HTERT RPE-1 (cell line): ENCODE results near the gene RNASEH2C.
"Not testable (repeated sequence)": the region's sequence is repeated elsewhere in the genome, so short reads cannot be mapped to it uniquely, and the experiment has no call there.

Source experiments
- in situ Hi-C: fragments of 300-500 bp; cut with MboI; formaldehyde crosslinking; loops from 4 replicates; pipeline ENCODE4 v1.14.3; 2020; ENCODE audit warnings: low sequenced_read_pairs

RNASEH2C gene

DNA sequence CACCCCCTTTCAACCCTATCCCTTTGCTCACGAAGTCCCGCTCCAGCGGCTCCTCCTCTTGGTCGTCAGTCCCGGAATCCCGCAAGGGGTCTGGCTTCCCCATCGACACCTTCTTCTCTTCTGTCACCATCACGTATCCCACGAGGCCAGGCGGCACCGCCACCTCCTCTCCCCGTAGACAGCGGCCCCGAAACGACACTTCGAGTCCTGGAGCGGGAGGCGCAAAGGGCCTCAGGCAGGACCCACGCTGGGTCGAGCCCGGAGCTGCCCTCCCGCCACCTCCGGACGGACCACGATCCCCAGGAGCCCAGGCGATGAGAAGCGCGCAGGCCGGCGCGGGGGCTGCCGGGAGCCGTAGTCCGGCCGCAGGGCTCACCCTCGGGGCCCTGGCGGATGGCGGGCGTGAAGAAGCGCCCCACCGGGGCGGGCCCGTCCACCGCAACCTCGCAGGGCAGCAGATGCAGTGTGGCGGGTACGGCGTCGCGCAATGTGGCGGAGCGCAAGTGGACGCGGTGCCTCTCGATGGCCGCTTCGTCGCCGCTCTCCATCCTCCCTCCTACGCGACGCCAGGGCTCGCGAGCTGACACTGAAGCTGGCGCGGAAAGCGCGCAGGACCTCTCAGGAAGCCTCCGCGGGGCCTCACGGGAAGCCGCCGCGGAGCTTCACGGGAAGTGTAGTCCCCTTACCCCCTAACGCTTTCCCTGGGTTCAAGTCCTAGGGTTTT is at the start of gene RNASEH2C:
Gene RNASEH2C, minus strand, starts transcription at position 588 of the 724 bp plus-strand sequence. Its CDS starts 40 bp downstream, at position 548.
- in situ Hi-C loops = no loop called here

DNA sequence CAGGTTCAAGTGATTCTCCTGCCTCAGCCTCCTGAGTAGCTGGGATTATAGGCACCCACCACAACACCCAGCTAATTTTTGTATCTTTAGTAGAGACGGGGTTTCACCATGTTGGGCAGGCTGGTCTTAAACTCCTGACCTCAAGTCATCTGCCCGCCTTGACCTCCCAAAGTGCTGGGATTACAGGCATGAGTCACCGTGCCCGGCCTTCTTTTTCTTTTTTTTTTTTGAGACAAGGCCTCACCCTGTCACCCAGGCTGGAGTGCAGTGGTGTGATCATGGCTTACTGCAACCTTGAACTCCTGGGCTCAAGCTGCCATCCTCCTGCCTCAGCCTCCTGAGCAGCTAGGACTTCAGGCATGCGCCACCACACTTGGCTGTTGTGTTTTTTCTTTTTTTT is 47.2 kb upstream of the RNASEH2C start:
- in situ Hi-C loops = not testable (repeated sequence)

DNA sequence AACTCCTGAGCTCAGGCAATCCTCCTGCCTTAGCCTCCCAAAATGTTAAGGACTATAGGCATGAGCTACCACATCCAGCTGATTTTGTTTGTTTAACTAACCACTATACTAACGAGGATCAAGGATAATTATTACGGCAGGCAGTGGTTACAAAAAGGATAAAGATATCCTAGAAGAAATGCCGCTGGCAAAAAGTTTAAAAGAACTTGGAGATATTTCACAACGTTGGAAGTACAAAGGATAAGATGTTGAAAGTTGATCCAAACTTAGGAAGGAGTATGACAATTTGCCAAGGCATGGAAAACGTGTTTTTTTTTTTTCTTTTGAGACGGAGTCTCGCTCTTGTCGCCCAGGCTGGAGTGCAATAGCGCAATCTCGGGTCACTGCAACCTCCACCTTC is 46.8 kb upstream of the RNASEH2C start:
- in situ Hi-C loops = no loop called here

DNA sequence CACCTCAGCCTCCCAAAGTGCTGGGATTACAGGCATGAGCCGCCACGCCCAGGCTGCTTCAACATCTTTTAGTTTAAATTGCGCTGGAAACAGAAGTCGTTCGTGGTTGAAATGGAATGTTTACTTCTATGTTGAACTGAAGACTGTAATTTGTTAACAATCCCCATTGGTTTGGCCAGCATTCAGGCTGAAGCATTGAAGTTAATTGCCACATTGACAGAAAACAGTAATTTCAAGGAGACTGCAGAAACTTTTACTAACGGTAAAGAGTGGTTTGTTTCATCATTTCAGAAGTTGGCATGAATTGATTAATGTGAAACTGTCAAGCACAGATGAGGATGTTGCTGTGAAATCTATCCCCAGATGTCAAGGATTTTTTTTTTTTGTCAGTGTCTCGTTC is 45.9 kb upstream of the RNASEH2C start:
- in situ Hi-C loops = no loop called here

DNA sequence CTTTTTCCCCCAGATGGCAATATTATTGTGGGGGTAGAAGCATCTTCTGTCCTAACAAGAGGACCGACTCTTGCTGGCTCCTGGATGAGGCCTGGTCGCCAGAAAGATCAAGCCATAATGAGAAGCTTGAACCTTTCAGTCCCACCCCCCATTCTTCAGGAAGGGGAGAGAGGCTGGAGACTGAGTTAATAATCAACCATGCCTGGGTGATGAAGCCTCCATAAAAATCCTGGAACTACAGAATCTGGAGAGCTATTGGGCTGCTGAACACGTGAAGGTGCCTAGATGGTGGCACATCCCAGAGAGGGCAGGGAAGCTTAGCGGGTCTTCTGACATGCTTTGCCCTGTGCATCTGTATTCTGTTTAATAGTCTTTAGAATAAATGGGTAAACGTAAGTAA is 43.8 kb upstream of the RNASEH2C start:
- in situ Hi-C loops = no loop called here

DNA sequence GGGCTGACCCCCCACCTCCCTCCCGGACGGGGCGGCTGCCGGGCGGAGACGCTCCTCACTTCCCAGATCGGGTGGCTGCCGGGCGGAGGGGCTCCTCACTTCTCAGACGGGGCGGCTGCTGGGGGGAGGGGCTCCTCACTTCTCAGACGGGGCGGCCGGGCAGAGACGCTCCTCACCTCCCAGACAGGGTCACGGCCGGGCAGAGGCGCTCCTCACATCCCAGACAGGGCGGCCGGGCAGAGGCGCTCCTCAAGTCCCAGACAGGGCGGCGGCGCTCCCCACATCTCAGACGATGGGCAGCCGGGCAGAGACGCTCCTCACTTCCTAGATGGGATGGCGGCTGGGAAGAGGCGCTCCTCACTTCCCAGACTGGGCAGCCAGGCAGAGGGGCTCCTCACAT is 42.2 kb upstream of the RNASEH2C start:
- in situ Hi-C loops = not testable (repeated sequence)

DNA sequence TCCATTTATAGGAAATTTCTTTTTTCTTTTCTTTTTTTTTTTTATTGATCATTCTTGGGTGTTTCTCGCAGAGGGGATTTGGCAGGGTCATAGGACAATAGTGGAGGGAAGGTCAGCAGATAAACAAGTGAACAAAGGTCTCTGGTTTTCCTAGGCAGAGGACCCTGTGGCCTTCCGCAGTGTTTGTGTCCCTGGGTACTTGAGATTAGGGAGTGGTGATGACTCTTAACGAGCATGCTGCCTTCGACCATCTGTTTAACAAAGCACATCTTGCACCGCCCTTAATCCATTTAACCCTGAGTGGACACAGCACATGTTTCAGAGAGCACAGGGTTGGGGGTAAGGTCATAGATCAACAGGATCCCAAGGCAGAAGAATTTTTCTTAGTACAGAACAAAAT is 41.6 kb upstream of the RNASEH2C start:
- in situ Hi-C loops = not testable (repeated sequence)

DNA sequence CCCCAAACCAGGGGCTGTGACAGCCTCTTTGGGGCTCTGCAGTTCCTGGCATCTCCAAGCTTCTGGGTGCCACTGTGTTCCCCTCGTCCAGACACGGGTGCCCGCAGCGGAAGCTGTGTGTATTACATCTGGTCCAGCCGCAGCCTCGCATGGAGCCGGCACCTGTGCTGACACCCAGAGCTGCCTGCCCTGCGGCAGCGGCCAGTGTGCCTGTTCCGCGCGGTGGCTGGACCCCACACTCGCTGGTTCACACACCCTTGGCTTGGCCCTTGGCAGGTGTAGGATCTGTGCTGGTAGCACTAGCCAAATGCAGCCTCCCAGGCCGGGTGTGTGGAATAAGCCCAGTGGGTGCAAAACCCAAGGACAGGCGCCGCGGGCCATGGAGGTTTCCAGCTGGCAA is 24.5 kb upstream of the RNASEH2C start:
- in situ Hi-C loops = no loop called here

DNA sequence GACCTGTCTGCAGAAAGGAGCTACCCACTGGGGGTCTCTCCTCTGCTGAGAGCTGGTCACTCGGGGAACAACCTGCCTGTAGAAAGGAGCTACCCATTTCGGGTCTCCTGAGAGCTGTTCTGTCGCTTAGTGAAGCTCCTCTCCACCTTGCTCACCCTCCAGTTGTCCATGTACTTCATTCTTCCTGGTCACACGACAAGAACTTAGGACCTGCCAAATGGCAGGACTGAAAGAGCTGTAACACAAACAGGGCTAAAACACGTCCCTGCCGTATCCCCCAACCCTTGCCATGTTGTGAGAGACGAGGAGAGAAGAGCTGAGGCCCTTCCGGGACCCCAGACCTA is 24.1 kb upstream of the RNASEH2C start:
- in situ Hi-C loops = no loop called here

DNA sequence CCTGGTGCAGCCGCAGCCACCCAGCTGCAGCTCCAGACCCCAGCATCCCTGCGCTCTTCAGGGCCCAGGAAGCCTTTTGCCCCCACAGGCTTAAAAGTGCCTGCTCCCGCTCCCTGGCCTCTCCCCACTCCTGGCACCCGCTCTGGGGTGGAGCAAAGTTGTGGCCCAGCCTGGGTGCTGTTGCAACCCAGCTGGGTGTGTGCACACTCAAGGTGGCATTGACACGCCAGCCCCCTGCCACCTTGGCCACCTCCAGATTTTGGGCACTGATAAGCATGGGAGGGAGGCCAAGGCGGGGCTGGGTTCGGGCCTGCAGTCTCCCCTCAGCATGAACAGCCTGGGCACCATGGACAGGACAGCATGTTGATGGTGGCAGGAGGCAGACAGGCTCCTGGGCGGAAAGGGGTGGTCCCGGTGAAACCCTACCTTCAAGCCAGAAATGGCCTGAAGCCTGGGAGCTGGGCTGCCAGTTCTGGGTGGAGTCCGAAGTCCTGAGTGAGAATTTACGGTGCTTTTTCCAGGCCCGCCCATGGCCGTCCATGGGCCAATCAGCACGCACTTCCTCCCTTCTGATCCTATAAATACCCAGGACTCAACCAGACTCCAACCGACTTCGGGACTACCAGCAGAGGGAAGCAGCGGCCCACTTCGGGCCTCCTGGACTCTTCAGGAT is 23.6 kb upstream of the RNASEH2C start:
- in situ Hi-C loops = no loop called here

DNA sequence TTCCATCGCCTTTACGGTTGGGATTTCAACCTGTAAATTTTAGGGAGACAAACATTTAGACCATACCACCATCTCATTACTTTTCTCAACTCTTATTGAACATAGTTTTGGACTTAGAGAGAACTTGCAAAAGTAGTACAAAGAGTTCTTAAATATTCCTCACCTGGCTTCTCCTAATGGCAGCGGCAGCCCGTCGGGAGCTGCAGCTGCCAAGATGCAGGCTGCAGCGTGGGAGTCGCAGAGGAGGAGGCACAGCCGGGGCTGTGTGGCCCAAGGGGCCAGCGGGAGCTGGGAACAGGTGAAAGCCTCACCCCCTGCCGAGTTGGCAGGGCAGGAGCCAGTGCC is 23.1 kb upstream of the RNASEH2C start:
- in situ Hi-C loops = no loop called here

DNA sequence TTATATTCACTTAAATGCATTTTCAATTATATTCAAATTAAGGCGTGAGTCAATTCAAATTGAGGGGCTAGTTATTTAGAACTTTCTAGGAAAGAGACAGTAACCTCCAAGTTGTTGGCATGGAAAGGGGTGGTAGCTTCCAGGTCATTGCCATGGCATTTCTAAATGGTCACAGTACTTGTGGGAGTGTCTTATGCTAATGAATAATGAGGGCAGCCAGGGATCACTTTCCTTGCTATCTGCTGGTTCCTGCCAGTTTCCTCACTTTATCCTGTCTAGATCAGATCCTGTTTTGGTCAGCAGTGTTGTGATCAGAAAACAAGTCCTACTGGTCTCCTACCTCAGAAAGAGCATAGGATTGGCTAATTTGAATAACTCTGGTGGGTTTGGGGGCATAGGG is 21.8 kb upstream of the RNASEH2C start:
- in situ Hi-C loops = no loop called here

DNA sequence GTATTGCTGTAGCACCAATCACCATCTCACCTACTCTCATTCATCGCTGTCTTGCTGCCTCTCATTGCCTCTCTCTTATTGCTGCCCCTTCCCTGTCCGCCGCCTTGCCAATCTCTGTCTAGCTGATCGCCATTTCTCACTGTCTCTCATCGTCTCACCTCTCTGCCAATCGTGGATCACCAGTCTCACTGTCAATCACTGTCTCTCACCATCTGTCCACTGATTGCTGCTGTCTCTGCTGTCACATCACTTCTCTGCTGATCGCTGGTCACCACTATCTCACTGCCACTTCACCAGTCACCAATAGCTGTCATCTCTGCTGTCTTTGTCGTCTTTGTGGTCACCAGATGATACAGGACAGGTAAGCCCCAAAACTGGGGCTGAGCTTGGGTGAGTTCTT is 20.6 kb upstream of the RNASEH2C start:
- in situ Hi-C loops = no loop called here

DNA sequence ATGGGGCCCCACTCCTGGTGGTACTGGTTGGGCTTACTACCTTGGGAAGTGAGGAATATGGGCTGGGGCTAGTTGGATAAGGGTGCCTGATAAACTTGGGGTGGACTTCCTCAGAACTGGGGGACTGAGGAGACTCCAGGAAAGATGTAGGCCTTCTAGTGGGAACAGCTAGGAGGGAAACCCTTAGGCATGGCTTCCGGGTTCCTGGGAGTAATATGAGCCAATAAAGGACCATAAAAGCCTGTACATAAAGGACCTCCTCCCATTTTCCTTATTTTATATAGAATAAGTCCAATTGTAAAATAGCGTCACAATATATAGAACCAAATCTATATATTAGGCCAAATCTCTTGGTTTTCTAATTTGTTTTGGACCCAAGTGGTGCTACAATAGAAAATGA is 18.4 kb upstream of the RNASEH2C start:
- in situ Hi-C loops = no loop called here

DNA sequence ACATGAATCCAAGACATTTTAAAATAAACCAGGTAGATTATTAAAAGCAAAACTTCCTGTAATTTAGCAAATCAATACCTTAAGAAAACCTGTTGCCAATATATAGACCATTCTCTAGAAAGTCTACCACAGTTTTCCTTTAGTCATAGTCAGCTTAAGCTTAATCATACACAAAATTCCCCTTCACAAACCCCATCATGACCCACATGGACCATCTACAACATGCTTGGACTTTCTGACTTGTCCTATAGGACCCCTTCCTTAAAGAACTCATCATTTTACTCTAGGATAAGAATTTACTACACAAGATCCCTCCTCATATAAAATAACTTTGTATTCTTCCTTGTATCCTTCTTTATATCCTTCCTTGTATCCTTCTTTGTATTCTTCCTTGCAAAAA is 16.2 kb upstream of the RNASEH2C start:
- in situ Hi-C loops = no loop called here

DNA sequence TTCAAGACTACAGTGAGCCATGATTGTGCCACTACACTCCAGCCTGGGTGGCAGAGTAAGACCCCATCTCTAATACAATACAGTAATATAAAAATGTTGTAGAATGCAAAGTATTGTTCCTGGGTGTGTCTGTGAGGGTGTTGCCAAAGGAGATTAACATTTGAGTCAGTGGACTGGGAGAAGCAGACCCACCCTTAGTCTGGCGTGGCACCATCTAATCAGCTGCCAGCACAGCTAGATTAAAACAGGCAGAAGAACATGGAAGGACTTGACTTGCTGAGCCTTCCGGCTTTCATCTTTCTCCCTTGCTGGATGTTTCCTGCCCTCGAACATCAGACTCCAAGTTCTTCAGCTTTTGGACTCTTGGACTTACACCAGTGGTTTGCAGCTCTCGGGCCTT is 14.5 kb upstream of the RNASEH2C start:
- in situ Hi-C loops = not testable (repeated sequence)

DNA sequence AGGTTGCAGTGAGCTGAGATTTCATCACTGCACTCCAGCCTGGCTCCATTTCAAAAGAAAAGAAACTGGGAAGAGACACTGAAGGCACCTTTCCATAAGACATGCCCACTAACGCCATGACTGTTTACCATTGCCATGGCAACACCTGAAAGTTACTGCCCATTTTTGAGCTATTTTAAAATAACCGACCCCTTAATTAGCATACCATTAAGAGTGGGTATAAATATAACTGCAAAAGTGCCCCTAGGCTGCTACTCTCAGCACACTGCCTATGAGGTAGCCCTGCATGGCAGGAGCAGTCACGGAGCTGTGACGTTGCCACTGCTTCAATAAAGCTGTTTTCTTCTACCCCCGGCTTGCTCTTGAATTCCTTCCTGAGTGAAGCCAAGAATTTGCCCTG is 9.9 kb upstream of the RNASEH2C start:
- in situ Hi-C loops = no loop called here

DNA sequence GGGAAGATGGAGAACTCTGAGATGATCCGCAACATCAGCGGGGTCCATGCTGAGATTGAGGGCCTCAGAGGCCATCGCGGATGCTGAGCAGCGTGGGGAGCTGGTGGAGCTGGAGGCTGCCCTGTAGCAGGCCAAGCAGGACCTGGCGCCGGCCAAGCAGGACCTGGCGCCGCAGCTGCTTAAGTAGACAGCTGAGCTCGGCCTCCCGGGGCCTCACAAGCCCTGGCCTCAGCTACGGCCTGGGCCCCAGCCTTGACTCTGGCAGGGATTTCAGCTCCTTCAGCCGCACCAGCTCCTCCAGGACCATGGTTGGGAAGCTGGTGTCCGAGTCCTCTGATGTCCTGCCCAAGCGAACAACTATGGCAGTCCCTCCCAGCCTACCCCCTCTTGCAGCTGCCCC is 7.3 kb upstream of the RNASEH2C start:
- in situ Hi-C loops = no loop called here

DNA sequence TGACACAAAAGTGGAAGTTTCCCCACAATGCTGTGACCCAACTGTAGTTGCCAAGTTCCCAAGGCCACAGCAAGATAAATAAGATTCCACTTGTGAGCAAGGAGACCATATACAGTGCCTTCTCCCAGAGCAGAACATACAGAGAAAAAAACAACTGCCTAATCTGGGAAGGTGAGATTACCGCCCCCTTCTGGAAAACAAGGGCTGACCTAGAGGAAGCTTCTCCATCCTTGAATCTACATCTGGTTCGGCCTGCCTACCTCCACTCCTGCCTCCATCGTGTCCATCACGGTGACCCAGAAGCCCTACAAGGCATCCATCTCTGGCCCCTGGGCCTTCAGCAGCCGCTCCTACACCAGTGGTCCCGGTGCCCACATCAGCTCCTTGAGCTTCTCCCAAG is 6.1 kb upstream of the RNASEH2C start:
- in situ Hi-C loops = no loop called here

DNA sequence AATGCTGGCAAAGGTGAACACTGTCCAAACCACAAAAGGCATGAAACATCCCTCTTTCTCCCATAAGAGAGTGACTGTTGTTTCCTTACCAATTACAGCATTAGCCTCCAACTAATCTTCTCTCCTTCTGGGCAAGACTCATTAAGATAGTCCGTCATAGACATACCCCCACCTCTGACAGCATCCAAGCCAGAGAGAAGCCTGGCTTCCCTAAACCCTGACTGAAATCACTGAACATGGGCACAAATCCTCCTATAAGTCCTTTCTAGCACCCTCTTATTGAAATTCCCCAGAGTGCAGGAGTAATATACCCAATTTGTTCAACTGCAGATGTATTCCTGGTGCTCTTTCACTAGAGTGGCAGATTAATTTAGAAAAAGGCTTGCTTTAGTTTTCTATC is 1.7 kb upstream of the RNASEH2C start:
- in situ Hi-C loops = no loop called here

DNA sequence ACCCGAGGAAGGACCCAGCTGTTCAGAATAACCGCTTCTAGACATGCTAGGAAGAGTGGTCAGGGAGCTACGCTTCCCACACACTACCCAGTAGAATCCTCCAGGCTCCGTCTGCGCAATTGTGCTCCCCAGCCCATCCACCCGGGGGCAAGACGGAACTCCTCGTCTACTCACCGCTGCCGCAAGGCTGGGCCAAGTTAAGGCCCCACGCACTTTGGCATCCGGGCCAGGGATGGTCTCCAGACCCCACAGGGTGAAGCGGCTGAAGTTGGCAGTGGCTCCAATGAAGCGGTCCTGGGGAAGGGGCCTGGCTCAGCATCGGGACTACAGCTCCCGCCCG is 757 bp downstream of the RNASEH2C start:
- in situ Hi-C loops = no loop called here

DNA sequence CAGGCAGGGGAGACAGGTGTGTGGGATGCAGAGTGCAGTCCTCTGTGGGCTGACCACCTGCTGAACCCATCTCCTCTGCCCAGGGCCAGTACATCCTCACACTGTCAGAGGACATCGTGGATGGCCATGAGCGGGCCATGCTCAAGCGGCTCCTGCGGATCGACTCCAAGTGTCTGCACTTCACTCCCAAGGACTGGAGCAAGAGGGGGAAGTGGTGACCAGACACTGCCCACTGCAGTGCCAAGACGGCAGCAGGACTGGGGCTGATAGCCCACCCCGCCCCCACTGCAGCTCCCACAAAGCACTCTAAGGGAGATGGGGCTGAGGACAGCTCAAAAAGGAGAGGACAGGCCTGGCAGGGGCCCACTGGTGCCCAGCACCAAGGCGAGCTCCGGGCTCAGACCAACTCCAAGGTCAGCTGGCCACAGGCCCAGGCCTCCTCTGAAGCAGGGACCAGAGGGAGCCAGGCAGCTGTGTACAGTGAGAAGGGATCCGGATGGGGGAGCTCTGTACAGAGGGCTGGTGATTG is 1.6 kb downstream of the RNASEH2C start:
- in situ Hi-C loops = no loop called here

DNA sequence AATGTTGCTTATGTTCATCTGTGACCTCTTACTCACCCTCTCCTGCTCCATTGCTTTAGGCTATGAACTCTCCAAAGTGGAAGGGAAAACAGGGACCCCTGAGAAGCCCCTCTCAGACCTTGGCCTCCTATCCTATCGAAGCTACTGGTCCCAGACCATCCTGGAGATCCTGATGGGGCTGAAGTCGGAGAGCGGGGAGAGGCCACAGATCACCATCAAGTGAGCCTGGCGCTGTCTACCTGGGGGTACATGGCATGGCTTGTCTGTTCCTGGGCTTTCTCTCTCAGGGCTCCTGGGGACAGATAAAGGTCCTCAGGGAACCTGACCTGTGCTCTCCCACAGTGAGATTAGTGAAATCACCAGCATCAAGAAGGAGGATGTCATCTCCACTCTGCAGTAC is 2.1 kb downstream of the RNASEH2C start:
- in situ Hi-C loops = no loop called here
